GM13976 (cell line): ENCODE results near the gene ZYG11B.

Experiments used
- DNase-seq: peaks from one replicate; pipeline ENCODE4 v3.0.0; 2012; ENCODE audit warnings: low spot score
- in situ Hi-C: fragments of 300-500 bp; cut with MboI; formaldehyde crosslinking; loops from one replicate; pipeline ENCODE4 v1.12.0; 2022; ENCODE audit warnings: low sequenced_read_pairs, mixed read lengths, inconsistent platforms; ENCODE audit not compliant: unreplicated experiment
- TF ChIP-seq, protein P1 (sequence below): IDR thresholded peaks from 2 replicates; pipeline ENCODE4 v1.5.1; 2012; ENCODE audit warnings: borderline replicate concordance, mild to moderate bottlenecking; ENCODE audit not compliant: insufficient read depth; ENCODE audit errors: extremely low read depth, missing control alignments, control extremely low read depth

ZYG11B gene

DNA sequence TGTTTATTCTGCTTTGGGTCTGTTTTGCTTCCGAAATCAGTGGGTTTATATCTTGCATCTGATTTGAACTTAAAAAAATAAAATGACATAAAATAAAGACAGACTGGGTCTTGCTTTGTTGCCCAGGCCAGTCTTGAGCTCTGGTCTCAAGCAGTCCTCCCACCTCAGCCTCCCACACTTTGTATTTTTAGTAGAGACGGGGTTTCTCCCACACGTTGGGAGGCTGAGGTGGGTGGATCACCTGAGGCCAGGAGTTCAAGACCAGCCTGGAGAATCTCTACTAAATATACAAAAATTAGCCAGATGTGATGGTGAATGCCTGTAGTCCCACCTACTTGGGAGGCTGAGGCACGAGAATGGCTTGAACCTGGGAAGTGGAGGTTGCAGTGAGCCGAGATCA is 122.2 kb downstream of the ZYG11B start:
- in situ Hi-C loops, result no loop called here
- DNase-seq, result no peak
- TF ChIP-seq, protein P1, sequence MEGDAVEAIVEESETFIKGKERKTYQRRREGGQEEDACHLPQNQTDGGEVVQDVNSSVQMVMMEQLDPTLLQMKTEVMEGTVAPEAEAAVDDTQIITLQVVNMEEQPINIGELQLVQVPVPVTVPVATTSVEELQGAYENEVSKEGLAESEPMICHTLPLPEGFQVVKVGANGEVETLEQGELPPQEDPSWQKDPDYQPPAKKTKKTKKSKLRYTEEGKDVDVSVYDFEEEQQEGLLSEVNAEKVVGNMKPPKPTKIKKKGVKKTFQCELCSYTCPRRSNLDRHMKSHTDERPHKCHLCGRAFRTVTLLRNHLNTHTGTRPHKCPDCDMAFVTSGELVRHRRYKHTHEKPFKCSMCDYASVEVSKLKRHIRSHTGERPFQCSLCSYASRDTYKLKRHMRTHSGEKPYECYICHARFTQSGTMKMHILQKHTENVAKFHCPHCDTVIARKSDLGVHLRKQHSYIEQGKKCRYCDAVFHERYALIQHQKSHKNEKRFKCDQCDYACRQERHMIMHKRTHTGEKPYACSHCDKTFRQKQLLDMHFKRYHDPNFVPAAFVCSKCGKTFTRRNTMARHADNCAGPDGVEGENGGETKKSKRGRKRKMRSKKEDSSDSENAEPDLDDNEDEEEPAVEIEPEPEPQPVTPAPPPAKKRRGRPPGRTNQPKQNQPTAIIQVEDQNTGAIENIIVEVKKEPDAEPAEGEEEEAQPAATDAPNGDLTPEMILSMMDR, result no peak

DNA sequence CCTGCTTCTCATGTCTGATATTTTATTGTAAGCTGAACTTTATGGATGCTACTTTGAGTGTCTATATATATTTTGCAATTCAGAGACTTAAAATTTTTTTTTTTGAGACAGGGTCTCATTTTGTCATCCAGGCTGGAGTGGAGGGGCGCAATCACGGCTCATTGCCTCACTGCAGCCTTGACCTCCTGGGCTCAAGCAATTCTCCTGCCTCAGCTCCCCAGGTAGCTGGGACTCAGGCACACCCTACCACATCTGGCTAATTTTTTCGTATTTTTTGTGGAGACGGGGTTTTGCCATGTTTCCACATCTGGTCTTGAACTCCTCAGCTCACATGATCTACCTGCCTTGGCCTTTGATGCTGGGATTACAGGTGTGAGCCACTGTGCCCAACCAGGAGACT is 124.7 kb downstream of the ZYG11B start:
- DNase-seq, result no peak
- in situ Hi-C loops, result no loop called here
- TF ChIP-seq, protein P1, result no peak

DNA sequence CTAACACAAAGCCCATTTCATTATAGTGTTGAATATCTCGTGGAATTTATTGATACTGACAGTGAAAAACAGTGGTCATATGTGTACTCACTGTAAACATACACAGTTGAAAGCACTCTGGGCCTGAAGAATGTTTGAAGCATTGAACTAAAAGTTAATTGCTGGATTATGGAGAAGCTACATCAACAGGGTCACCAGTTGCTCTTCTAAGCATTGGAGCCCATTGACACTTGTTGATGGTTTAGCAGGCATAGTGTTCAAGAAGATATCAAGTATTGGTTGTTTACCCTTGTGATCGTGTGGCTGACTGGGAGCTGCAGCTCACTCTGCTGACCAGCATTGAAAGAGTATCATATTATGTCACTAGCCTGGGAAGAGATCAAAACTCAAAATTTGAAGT is 126.6 kb downstream of the ZYG11B start:
- DNase-seq, result no peak
- in situ Hi-C loops, result no loop called here
- TF ChIP-seq, protein P1, result no peak

DNA sequence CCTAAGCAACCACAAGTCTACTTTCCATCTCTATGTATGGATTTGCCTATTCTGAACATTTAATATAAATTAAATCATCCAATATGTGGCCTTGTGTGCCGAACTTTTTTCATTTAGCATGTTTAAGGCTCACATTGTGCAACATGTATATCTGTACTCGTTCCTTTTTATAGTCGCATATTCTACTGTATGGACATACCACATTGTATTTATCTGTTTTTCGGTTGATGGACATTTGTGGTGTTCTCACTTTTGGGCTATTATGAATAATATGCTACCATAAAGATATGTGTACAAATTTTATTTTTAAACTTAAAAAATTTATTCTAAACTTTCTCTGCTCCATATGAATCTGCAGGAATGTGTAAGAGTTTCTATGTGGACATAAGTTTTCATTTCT is 129.3 kb downstream of the ZYG11B start:
- in situ Hi-C loops, result no loop called here
- no peak for DNase-seq
- TF ChIP-seq, protein P1, result no peak

DNA sequence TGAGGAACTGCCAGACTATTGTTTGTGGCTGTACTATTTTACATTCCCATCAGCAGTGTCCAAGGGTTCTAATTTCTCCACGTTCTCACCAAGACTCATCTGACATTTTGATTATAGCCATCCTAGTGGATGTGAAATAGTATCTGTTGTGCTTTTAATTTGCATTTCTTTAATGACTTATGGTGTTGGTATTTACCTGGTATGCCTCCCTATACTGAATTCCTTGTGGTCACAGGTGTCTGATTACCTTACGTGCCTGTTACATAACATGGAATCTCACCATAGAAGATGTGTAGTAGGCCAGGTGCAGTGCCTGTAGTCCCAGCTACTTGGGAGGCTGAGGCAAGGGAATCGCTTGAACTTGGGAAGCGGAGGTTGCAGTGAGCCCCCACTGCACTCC is 129.8 kb downstream of the ZYG11B start:
- no peak for DNase-seq
- in situ Hi-C loops, result no loop called here
- TF ChIP-seq, protein P1, result no peak

DNA sequence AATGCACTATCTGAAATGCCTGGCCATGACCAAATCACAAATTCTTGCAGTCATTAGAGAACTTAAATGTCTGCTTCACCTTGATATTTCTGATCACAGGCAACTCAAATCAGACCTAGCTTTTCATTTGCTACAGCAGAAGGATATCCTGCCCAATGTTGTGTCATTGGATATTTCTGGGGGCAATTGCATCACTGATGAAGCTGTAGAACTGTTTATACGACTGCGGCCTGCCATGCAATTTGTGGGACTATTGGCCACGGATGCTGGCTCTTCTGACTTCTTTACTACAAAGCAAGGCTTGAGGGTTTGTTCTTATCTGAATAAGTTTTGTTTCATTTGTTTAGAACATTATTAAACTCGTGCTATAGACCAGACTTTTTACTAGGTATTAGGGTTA is 131.2 kb downstream of the ZYG11B start:
- no peak for DNase-seq
- in situ Hi-C loops, result no loop called here
- TF ChIP-seq, protein P1, result no peak
